Measurements from ENCODE around the gene RSU1. TPM values are rescaled to one million over a fixed set of nuclear protein-coding genes. Genes with fewer than 3 reads are reported as not detected.
"Not testable (repeated sequence)": the region's sequence is repeated elsewhere in the genome, so short reads cannot be mapped to it uniquely, and the experiment has no call there.

RSU1 gene
- total RNA-seq, 1 donor: 155 TPM

DNA sequence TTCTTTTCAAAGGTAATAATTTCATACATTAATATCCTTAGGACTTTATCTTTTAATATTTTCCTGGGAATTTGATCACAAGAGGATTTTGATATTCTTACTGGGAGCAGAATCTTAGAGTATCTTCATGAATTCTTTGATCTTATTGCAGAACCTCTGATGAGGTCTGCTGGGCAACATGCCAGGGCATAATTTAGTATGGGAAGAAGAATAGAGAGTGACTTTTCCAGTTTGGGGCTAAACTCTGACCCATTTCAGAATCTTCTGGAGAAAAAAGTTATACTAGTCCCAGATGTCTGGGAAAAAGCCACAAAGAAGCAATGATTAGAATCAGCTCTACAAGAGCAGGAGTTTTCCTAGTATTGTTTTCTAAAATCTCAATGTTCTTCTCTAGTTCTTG, 28.0 kb upstream of the RSU1 start:
- H3K4me3 ChIP-seq (ENCODE audit: low read depth, low read length): no peak overlapping the region
- peak; percentile 51 for DNase-seq (ENCODE audit: low read depth)
- TF ChIP-seq, protein P1, sequence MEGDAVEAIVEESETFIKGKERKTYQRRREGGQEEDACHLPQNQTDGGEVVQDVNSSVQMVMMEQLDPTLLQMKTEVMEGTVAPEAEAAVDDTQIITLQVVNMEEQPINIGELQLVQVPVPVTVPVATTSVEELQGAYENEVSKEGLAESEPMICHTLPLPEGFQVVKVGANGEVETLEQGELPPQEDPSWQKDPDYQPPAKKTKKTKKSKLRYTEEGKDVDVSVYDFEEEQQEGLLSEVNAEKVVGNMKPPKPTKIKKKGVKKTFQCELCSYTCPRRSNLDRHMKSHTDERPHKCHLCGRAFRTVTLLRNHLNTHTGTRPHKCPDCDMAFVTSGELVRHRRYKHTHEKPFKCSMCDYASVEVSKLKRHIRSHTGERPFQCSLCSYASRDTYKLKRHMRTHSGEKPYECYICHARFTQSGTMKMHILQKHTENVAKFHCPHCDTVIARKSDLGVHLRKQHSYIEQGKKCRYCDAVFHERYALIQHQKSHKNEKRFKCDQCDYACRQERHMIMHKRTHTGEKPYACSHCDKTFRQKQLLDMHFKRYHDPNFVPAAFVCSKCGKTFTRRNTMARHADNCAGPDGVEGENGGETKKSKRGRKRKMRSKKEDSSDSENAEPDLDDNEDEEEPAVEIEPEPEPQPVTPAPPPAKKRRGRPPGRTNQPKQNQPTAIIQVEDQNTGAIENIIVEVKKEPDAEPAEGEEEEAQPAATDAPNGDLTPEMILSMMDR (IDR thresholded peaks at IDR 0.05; ENCODE audit: insufficient read depth, low read length): no peak

DNA sequence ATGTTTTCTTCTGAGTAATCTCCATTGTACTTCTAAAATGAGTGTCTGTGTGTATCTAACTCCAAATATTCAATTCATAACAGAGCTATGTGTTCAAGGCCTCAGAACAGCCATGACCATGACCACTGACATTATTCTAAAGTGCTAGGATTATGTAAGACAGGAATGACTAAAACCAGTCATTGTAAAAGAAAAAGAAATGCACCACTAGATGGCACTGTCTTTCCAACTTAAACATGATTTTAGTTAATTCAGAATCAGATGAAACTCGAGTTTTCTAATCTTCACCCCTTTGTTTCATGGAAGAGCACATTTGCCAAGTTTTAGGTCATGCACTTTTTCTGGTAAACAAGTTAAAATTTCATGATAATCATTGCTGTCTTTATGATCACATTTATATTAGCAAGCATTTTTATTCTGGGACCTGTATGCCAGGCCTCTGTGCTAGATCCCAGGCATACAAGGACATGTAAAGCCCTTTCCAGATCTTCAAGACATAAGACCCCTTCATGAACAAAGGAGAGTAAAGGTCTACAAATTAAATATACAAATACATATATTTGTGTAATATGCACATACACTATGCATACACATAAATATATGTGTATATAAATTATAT, 26.1 kb upstream of the RSU1 start:
- TF ChIP-seq, protein P1 (IDR thresholded peaks at IDR 0.05; ENCODE audit: insufficient read depth, low read length): peak; percentile 39
- H3K4me3 ChIP-seq (ENCODE audit: low read depth, low read length): no peak overlapping the region
- peak; percentile 93 for DNase-seq (ENCODE audit: low read depth)

DNA sequence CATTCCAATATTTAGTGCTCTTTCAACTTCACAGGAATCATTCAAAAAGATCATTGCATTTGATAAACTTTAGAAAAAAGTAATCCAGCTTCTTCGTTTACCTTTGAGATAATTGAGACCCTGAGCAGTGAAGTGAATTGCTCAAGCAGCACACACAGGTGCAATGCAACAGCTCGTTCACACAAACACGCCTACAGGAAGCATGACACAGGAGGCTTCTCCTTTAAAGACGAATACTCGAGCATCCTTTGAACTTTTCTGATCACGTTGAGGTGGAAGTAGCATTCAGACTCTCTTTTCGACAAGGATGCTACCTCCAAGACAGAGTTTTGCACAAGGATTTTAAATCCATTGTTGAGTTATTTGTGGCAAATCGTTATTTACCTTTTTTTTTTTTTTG, 18.0 kb upstream of the RSU1 start:
- TF ChIP-seq, protein P1 (IDR thresholded peaks at IDR 0.05; ENCODE audit: insufficient read depth, low read length): no peak
- no peak for DNase-seq (ENCODE audit: low read depth)
- no peak overlapping the region for H3K4me3 ChIP-seq (ENCODE audit: low read depth, low read length)

DNA sequence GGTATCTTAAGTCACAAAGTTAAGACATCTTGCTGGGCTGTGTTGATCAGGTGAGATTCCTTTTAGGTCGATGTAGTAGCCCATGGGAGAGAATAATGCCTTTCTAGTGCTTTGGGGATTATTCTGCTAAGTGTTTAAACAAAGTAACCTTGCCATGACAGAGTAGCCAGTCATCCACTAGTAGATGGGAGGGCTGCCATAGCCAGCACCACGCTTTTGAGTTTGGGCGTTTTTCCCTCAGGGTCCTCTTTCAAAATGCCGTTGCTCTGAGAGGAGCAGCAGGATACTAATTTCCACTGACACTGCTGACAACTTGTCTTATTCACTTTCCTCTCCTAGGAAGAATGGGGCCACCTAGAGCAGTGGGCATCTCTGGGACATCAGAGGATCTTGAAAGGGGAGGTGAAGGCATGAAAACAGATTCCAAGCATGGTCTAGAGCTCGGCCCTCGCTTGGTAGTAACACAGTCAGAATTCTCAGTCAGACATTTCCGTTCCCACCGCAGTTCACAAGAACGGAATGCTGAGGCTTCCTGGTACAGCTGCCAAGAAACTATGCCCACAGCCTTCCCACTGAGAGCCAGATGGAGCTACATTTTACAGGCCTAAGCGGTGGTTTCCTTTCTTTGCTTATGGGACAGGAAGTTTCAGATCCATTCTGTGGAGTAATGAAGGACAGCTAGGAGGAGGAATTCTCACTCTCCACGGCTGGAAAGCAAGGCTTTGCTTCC, 15.3 kb upstream of the RSU1 start:
- TF ChIP-seq, protein P1 (IDR thresholded peaks at IDR 0.05; ENCODE audit: insufficient read depth, low read length): no peak
- DNase-seq (ENCODE audit: low read depth): peak; percentile 88
- H3K4me3 ChIP-seq (ENCODE audit: low read depth, low read length): no peak overlapping the region

DNA sequence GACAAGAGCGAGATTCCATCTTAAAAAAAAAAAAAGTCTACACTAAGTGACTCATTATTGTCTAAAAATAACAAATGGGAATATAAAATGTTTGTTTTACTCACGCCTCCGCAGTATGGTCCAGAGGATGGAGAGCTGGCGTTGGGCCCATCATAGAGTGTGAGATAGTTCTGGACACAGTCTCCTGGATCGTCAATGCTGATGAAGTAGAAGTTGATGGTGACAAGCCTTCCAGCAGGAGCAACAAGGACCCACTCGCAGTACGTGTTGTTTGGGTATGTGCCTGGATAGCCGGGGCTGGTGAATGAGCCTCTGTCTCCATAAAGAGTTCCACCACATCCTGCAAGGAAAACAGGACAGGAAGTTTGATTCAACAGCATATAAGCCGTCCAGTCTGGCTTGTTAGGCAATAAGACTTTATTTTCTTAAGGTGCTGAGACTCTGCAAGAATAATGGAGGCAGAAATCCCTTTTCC, 11.5 kb upstream of the RSU1 start:
- DNase-seq (ENCODE audit: low read depth): peak; percentile 74
- TF ChIP-seq, protein P1 (IDR thresholded peaks at IDR 0.05; ENCODE audit: insufficient read depth, low read length): no peak
- H3K4me3 ChIP-seq (ENCODE audit: low read depth, low read length): no peak overlapping the region

DNA sequence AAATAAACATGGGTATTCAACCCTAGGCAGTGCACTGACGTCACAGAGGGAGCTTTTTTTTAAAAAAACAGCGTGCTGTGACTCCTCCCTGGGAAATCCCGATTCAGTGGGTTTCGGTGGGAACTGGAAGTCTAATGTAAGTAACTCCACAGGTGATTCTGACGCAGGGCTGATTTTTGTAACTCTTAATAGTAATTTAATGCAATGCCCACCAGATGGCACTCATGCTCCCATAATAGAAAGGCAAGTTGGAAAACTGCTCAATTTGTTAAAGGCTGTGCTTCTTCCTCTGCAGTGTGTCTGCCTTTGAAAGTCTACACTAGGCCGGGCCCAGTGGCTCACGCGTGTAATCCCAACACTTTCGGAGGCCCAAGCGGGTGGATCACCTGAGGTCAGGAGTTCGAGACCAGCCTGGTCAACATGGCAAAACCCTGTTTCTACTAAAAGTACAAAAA, 10.9 kb upstream of the RSU1 start:
- peak overlapping the region; percentile 25 for H3K4me3 ChIP-seq (ENCODE audit: low read depth, low read length)
- TF ChIP-seq, protein P1 (IDR thresholded peaks at IDR 0.05; ENCODE audit: insufficient read depth, low read length): peak; percentile 53
- DNase-seq (ENCODE audit: low read depth): peak; percentile 91

DNA sequence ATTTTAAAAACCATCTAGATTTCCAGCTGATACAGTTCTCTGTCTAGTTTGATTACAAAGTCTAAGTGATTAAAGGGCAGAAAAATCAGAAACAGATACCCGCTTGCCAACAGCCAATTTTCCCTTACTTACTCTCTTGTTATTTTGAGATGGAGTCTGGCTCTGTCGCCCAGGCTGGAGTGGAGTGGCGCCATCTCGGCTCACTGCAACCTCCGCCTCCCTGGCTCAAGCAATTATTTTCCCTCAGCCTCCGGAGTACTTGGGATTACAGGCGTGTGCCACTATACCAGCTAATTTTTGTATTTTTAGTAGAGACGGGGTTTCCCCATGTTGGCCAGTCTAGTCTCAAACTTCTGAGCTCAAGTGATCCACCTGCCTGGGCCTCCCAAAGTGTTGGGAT, 10.2 kb upstream of the RSU1 start:
- DNase-seq (ENCODE audit: low read depth); H3K4me3 ChIP-seq (ENCODE audit: low read depth, low read length): not testable (repeated sequence)

All from fibroblast of the aortic adventitia (primary cell).